Measurements from ENCODE around the gene SELENOO.

SELENOO gene

DNA sequence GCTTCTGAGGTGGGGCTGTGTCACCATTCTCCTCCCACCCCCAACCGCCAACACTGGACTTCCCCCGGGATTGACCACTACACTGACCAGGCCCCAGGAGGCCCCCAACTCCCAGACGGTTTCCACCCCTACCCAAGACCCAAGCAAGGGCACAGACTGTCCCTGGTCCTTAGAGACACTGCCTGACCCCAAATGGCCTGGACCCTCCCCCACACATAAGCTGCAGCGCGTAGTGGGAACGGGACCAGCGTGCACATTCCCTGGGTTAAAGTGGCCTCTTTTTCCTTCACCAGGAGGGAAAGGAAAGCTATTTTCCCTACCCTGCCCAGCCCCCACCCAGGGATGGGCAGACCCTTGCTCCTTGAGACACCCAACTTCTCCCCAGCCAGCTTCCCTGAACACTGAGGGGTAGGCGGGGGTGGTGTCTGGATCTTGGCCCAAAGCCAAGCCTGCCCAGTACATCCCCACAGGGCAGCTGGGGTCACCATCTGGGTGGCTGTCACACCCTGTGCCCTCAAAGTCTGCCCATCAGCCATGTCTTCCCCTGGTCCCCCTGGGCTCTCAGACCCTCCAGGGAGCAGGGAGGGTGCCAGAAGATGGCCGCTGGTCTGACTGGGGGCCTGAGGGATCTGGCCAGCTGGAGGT lies 62.3 kb downstream of the SELENOO start:
- TF ChIP-seq GATA1 (IDR thresholded peaks at IDR 0.05; ENCODE audit: low read depth, low read length): no peak
- TF ChIP-seq POLR2A (IDR thresholded peaks at IDR 0.05; ENCODE audit: low read length): no peak
- no peak for DNase-seq

DNA sequence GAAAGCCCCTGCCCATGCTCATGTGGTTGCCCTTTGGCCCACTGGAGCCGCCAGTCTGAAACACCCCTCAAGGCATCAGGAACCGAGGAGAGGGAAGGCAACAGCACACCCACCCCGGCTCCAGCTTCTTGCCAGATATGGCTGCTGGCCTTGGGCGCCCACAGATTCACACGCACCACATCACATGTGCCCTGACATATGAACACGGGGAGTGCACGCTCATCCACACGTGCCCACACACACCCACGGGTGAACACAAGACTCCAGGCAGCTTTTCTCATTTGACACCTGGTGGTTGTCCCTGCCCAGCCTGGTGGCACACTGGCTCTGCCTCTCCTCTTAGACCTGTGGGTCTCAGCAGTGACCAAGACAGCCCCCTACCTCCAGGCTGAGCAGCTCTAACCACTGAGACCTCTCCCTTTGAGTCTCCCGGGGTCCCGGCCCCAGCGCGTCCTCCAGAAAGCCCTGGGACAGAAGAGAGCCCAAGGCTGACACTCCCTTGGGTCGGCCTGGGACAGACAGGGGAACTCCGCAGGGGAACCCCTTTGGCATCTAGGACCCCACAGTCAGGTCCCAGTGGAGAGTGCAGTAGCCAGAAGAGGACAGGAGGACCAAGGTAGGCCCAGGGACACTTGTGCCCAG lies 63.4 kb downstream of the SELENOO start:
- DNase-seq: no peak
- TF ChIP-seq POLR2A (IDR thresholded peaks at IDR 0.05; ENCODE audit: low read length): no peak
- TF ChIP-seq GATA1 (IDR thresholded peaks at IDR 0.05; ENCODE audit: low read depth, low read length): no peak

DNA sequence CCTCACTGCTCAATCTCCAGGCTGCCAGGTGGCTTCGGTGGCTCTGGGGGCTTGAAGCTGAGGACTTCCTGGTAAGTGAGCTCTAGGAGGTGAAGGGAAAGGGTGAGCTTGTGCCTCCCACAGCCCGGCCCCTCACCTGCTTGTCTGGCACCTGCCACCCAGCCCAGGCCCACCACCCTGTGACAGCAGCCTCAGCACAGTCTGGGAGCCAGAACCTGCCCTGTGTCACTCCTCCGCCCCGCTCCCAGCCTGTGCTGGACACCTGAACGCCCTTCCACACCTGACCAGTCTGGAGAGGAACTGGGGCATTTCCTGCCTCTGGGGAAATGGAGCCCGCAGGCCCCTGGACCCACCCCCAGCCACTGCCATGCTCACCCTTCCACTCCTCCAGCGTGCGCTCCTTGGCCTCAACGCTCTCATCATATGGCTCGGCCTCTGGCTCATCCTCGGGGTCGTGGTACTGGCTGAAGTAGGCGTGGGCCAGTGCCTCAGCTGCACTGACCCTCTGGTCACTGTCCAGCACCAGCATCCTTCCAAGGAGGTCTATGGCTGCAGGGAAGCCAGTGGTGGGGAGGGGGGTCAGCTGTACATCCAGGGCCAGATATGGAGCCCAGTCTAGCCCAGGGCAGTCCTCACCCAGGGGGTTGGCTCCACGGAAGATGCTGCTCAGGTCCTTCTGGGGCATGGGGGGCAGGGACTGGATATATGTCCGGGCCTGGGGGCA lies 64.3 kb downstream of the SELENOO start:
- no peak for DNase-seq
- TF ChIP-seq POLR2A (IDR thresholded peaks at IDR 0.05; ENCODE audit: low read length) (no peak), GATA1 (IDR thresholded peaks at IDR 0.05; ENCODE audit: low read depth, low read length) (no peak)

DNA sequence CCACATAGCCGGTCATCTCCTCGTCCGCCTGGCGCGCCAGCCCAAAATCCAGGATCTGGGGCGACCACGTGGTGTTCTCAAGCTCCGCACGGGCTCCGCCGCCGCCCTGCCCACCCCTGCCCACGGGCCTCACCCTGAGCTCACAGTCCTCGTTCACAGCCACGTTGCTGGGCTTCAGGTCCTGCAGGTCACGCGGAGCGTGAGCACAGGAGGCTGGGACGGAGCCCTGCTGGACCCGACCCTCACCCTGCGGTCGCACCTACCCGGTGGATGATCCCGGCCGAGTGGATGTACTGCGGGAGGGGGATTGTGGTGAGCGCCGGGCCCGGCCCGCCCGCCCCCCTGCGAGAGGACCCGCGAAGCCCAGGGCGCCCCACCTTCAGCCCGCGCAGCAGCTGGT lies 66.2 kb downstream of the SELENOO start:
- TF ChIP-seq GATA1 (IDR thresholded peaks at IDR 0.05; ENCODE audit: low read depth, low read length): no peak
- no peak for TF ChIP-seq POLR2A (IDR thresholded peaks at IDR 0.05; ENCODE audit: low read length)
- no peak for DNase-seq

Data from erythroblast (primary cell).